Fibroblast of skin of abdomen (primary cell): ENCODE results near the gene SNX5.

Experiments used
- DNase-seq: peaks from one replicate; pipeline ENCODE4 v3.0.0-alpha.2; 2013

Gene SNX5

GRCh38 chr20:17912916-17913315 is 55.7 kb downstream of the SNX5 start:
- peak; percentile 71 for DNase-seq

GRCh38 chr20:17911927-17912326 is 56.7 kb downstream of the SNX5 start:
- DNase-seq: no peak

GRCh38 chr20:17910828-17911294 is 57.7 kb downstream of the SNX5 start:
- peak; percentile 85 for DNase-seq

- peak; percentile 67 for DNase-seq
Observed at GRCh38 chr20:17909869-17910321, 58.7 kb downstream of the SNX5 start.

- no peak for DNase-seq
Observed at GRCh38 chr20:17905544-17905943, 63.0 kb downstream of the SNX5 start.

GRCh38 chr20:17904027-17904426 is 64.6 kb downstream of the SNX5 start:
- no peak for DNase-seq

- no peak for DNase-seq
Observed at GRCh38 chr20:17902531-17903083, 66.0 kb downstream of the SNX5 start.

GRCh38 chr20:17901971-17902370 is 66.6 kb downstream of the SNX5 start:
- DNase-seq: no peak

GRCh38 chr20:17898548-17898994 is 70.0 kb downstream of the SNX5 start:
- DNase-seq: peak; percentile 66

GRCh38 chr20:17897566-17898307 is 70.9 kb downstream of the SNX5 start:
- no peak for DNase-seq

- no peak for DNase-seq
Observed at GRCh38 chr20:17896771-17897369, 71.7 kb downstream of the SNX5 start.

- no peak for DNase-seq
Observed at GRCh38 chr20:17896193-17896723, 72.3 kb downstream of the SNX5 start.

GRCh38 chr20:17895641-17896171 is 72.9 kb downstream of the SNX5 start:
- peak; percentile 58 for DNase-seq

GRCh38 chr20:17893445-17893844 is 75.1 kb downstream of the SNX5 start:
- no peak for DNase-seq

GRCh38 chr20:17892189-17892938 is 76.2 kb downstream of the SNX5 start:
- DNase-seq: no peak
